Endometrial microvascular endothelial cells (primary cell): ENCODE data around the gene TPRN. TPM values are rescaled to one million over a fixed set of nuclear protein-coding genes. Genes with fewer than 3 reads are reported as not detected.

Experiments
- in situ Hi-C: cut with HindIII; loops from 2 replicates; pipeline ENCODE4 v1.10.0; 2017; ENCODE audit warnings: low sequenced_read_pairs, low pct_unique_long_range_greater_than_20kb; ENCODE audit errors: inconsistent ontology term
- total RNA-seq: library from RNA; depleted of rRNA; stranded (reverse); fragments of >200 nt; gene quantifications from one replicate; pipeline ENCODE4 v1.2.3, GENCODE V29; 2015; ENCODE audit errors: inconsistent ontology term

Gene TPRN
- total RNA-seq, 1 donor from 2014 or later = 8.8 TPM

DNA sequence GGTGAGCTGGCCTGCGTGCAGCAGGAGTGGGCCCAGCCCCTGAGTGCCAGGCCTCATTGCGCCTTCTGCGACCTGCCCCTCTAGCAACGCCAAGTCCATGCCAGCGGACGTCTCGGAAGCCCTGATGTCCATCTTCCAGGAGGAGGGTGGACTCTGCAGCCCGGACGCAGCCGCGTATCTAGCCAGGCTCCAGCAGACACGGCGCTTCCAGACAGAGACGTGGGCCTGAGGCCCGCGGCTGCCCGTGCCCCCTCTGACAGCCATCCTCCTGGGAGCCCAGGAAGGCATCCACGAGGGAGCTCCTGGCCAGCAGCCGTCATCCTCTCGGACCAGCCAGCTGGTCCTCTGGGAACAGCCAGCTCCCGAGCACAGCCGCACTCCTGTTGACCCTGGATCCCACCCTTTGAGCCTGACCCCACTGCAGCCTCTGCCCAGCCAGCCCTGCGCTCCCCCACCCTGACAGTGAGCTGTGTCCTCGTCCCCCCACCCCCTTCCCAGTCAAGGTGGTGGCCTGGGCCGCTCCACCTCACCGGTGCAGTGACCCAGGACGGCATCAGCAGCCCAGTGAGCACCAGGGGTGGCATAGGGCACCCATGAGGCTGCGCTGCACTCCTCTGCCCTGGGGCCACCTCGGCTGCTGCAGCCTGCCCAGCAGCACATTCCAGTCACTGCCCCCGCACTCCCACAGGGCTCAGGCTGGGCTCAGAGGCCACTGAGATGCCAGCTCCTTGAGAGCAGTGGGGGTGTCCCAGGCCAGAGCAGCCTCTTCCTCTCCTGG, 15.8 kb upstream of the TPRN start:
- in situ Hi-C loops = no loop called here

DNA sequence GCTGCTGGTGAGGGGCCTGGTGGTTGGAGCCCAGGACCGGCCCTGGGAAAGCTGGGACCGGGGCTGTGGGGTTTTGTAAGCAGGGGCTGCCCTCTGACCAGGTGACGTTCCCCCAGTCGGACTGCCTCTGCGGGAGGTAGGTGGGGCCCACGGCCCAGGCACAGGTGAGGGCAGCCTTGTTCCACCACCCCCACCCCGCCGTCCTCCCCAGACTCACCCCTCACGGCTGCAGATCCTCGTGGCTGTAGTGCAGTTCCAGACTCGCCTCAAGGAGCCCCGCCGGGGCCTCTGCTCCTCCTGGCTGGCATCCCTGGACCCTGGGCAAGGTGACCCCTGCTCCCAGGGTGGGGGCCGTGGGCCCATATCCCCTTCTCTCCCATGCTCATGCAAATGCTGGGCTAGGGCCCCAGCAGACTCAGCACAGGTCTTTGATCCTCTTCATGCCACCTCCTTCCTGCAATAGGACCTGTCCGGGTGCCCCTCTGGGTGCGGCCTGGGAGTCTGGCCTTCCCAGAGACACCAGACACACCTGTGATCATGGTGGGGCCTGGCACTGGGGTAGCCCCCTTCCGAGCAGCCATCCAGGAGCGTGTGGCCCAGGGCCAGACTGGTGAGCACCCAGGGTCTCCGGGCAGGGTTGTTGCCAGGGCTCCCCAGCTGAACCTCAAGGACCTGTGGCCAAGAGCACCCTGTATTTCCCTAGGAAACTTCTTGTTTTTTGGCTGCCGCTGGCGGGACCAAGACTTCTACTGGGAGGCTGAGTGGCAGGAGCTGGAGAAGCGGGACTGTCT, 14.8 kb upstream of the TPRN start:
- in situ Hi-C loops = no loop called here

DNA sequence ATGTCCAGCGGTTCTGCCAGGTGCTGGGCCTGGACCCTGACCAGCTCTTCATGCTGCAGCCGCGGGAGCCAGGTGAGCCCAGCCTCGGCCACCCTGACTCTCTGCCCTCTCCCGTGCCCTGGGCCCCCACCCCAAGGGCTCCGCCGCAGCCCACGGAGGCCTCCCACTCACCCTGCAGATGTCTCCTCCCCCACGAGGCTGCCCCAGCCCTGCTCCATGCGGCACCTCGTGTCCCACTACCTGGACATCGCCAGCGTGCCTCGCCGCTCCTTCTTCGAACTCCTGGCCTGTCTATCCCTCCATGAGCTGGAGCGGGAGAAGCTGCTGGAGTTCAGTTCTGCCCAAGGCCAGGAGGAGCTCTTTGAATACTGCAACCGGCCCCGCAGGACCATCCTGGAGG, 14.1 kb upstream of the TPRN start:
- in situ Hi-C loops = no loop called here

DNA sequence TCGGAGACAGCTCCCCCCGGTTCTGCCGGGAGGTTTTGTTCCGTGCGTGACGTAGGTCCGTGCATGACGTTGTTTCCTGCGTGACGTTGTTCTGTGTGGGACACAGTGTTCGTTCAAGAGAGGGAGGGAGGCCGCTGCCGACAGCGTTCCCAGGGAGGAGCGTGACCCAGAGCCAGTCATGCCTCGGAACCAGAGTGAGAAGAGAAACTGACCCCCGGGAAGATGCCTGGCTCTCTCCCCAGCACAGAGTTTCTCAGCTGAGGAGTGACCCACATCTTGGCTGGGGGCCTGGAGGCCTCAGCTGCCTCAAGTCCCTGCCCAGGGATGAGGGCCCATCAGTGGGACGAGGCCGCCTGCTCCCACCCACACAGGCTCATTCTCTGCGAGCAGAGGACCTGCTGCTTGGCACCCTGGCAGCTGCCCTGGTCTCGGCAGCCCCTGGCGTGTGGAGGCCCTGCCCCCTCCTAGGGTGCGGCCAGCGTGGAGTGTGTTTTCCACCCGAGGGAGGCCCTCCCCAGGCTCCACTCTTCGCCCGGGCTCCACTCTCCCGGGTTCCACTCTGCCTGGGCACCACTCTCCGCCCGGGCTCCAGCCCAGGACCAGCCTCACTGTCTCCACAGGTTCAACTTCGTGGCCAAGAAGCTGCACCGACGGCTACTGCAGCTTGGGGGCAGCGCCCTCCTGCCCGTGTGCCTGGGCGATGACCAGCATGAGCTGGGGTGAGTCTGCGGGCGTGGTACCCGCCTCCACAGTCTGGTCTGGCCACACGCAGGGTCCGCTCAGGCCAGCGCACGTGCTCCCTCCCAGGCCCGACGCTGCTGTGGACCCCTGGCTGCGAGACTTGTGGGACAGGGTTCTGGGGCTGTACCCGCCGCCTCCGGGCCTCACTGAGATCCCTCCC, 12.9 kb upstream of the TPRN start:
- in situ Hi-C loops = no loop called here

DNA sequence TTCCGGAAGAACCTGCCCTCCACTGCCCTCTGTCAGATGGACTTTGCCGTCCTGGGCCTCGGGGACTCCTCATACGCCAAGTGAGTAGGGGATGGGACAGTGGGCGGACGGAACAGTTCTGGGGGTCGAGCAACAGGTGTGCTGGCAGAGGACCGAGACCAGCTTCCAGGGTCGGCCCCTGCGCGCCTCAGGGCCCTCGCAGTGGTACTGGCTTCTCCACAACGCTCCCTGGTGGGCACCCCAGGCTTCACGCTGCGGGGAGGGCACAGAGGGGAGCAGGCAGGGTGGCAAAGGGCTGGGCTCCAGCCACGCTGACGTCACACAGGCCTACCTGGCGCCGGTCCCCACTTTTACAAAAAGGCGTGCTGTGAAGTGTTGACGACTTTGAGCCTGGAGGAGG, 12.0 kb upstream of the TPRN start:
- in situ Hi-C loops = no loop called here

DNA sequence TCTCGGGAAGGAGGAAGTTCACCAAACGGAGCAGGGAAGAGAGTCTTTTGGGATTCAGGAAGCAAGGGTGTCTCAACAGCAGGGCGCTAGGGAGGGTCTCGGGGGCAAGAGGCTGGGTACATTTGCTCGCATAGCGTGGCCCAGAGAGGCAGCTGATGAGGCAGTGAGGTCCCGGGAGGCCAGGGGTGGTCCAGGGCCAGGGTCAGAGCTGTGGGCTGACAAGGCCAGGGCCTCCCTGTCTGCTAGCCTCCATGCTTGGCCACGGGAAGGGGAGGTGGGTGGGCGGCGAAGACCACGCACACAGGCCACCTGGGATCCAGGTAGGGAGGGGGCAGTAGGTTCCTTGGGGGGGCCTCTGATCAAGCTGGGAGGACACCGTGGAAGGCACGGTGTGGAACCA, 11.0 kb upstream of the TPRN start:
- in situ Hi-C loops = no loop called here

DNA sequence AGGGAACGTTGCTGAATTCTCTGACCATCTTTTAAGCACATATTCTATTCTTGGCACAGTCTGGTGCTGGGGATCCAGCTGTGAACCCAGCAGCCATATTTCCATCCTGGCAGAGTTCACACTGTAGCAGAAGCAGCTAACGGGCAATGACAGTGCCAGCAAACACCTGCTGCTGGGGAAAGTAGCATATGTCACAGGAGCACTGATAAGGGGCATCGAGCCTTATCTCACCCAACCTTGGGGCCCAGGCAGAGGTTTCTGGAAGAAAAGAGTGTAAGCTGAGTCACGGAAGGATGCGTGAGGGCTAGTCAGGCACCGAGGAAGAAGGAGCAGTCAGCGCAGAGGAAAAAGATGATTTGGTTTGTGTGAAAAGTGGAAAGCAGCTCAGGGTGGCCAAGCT, 6.1 kb upstream of the TPRN start:
- in situ Hi-C loops = no loop called here

DNA sequence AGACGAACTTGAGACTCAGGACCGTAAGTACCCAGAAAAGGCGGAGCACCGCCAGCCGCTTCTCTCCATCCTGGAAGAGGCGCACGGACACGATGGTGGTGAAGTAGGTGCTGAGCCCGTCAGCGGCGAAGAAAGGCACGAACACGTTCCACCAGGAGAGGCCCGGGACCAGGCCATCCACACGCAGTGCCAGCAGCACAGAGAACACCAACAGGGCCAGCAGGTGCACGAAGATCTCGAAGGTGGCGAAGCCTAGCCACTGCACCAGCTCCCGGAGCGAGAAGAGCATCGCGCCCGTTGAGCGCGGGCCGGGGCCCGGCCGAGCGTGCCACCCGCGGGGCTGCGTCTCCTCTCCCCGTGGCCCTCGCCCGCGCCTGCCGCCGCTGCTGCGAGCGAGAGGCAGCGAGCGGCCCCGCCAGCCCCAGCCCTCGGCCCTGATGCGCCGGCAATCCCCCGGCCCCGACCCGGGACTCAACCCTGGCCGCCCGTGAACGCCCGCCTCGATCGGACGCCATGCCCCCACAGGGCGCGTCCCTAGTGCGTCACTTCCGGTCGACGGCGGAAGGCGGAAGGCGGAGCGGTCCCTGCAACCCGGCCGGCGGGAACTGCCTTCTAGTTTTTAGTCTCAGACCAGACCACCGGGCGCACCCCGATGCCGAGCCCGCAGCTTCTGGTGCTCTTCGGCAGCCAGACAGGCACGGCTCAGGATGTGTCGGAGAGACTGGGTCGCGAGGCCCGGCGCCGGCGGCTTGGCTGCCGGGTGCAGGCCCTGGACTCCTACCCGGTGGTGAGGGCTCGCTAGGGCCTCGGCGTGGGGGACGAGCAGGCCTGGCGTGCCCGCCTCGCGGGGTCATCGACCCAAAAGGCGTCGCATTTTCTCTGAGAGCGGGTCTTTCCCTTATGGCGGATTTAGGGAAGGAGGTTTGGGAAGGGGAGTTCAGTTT, 4.9 kb upstream of the TPRN start, which contains the start of the genes NDOR1 and TMEM203:
NDOR1 (plus strand) TSS at position 575 of the 944 bp plus-strand sequence; CDS start at position 653, 78 bp downstream.
TMEM203 (minus strand) TSS at position 523 of the 944 bp plus-strand sequence; CDS start at position 289, 234 bp downstream.
- in situ Hi-C loops = no loop called here

DNA sequence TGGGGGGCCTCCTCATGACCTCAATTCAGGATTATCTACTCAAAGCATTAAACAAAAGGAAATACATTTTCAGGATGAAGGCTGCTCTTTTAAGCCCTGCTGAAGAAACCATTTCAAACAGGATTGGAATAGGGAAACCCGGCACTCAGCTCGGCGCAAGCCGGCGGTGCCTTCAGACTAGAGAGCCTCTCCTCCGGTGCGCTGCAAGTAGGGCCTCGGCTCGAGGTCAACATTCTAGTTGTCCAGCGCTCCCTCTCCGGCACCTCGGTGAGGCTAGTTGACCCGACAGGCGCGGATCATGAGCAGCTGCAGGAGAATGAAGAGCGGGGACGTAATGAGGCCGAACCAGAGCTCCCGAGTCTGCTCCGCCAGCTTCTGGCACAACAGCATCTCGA, 4.2 kb upstream of the TPRN start:
- in situ Hi-C loops = no loop called here

DNA sequence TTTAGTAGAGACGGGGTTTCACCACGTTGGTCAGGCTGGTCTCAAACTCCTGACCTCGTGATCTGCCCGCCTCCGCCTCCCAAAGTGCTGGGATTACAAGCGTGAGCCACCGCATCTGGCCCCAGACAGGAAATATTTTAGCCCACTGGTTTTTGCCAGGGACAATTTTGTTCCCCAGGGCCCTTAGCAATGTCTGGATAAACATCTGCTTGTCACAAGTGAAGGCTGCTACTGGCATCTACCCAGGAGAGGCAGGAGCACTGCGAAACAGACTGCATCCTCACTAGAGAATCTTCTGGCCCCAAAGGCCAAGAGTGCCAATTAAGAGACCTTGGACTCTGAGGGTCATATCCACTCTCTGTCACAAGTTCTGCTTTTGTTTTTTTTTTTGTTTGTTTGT, 2.4 kb upstream of the TPRN start:
- in situ Hi-C loops = no loop called here

DNA sequence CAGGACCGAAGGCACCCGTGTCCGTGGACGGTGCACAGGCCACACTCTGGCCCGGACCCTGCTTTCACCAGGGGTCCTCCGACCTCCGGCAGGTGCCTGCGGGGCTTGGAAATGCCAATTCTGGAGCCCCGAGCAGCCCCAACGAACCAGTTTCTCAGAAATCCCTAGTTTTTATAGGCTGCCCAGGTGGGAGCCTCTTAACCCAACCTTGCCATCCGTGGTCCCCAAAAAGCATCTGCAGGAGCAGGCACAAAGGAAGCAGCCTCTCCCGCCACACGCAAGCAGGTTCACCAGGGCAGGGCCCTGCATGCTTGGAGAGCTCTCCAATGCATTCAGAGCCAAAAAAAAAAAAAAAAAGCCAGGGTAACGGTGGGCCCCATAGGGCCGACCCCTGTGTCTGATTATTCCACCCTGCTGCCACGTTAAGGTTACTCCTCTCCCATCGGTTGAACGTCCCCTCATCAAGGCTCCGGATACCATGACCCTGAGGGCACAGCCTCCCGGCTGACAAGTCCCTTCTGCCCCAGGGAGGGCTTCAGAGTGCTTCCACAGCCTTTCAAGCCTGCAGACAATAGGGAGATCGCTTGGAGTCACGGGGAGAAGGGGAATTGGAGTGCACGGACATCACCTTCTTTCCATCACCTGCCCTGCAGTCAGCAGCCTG, 796 bp upstream of the TPRN start:
- in situ Hi-C loops = no loop called here

DNA sequence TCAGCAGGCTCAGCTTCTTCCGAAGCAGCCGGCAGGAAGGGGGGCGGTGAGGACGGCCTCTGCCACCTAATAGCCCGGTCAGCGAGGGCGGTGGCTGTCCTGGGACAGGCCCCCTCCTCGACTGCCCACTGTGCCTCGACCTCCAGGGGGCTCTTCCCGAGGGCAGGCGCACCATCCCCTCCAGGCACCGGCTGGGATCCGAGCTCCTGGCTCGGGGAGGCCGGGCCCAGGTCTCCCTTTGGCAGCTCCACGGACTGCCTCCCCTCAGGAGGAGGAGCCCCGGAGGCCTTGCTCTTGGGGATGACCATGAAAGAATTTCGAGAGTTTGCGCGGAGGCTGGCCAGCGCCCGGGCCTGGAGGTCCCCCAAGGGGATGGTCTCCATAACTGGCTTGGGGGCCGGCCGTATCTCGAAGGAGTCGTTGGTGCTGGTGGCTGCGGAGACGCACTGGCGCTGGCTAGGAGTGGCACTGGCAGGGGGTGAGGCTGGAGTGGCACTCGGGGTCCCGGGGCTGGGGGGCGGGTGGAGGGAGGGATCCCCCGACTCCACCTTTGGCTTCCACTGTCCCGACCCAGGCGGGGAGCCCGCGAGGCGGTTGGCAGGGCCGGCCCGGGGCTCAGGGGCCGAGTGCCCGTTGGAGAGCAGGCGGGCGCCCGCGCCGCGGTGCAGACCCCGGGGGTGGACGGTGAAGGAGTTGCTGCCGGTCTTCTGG, 975 bp downstream of the TPRN start:
- in situ Hi-C loops = no loop called here

DNA sequence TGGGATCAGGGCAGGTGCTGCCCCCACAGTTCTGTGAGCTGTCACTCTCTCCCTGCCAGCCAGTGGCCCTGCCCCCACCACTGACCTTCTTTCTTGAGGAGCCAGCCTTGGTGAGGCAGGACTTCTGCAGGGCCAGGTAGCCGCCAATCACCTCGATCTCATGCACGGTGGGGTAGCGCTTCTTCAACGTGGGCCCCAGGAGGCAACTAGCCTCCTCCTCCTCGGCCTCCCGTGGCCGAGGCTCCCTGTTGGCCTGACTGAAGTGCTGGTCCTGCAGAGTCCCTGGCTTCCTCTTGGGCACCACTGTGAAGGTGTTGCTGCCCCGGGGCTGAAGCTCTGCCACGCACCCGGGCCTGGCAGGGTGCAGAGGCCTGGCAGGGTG, 1.6 kb downstream of the TPRN start:
- in situ Hi-C loops = no loop called here

DNA sequence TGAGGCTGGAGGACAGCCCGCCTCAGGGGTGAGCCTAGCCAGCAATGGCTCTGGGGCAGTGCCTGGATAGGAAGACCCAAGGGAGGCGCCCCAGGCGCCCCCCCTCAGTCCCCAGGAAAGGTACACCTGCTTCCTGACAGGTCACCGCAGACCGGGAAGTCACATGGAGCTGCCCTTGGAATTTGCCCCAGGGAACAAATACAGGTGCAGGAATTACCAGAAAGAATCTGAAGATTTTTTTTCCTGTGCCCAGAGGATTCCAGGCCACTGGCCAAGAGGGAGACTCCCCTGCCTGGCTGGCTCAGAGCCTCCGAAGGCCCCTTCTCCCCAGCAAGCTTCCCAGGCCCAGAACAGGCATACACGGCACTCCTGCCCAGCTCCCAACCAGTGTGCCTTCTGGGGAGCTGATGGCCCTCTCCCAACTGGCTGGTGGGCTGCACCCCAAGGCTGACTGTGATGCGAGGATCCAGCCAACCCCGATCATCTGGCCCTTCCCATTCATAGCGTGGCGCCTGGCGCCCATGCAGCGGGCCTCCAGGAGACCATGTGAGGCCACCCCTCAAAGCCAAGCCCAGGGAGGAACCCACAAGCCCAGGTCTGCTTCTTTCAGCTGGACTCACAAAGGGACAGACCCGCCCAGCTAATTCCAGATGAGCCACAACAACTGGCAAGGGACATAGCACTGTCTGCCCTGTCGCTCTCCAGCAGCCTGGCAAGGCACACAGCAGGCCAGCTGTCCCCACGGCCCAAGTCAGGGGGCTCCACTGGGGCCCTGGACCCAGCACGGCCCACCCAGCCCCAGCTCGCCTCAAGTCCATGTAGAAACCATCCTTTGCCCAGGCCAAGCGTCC, 2.3 kb downstream of the TPRN start:
- in situ Hi-C loops = no loop called here

DNA sequence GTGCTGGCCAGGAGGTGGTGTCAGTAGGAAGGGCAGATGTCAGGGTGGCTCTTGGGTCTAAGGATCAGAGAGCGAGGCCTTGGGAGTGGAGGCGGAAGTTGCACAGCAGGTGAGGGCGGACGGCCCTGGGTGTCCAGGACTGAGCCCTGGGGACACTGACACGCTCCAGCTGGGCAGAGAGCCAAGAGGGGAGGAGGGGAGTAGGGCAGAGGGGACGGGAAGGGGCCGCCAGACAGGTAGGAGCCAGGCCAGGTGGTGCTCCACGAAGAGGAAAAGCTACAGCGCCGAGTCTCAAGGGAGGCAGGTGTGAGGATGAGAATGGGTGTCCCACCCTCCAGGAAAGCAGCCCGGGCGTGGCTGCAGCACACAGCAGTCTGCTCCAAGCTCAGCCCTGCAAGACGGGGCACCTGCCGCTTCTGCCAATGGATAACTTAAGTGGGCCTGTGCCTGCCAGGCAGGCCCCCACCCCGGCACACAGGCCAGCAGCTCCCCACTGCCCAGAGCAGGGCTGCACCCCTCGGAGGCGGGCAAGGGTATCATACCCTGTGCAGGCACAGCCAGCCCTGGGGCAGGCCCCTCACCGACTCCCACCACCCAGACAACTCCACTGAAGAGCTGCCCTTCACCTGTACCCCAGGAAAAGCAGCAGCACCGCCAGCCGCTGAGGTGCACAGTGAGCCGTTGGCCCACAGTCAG, 4.9 kb downstream of the TPRN start:
- in situ Hi-C loops = no loop called here

DNA sequence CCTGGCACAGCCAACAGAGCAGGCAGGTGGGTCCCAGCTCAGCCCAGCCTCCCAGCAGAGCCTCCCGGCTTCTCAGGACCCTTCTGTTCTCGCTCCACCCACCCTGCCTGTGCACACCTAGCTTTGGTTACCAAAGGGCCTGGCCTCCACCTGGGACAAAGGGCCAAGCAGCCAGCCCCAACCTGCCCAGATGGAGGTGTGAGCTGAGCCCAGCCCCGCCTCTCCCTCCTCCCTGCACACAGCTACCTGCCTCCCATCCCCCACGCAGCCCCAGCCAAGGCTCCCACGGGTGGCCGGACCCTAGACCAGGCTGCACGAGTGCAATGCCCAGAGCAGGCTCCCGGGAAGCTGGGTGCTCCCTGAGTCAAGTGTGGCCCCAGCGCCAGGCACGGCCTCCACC, 5.6 kb downstream of the TPRN start:
- in situ Hi-C loops = no loop called here
